A549 (cell line): Measurements from ENCODE around the gene PELI3.

Source experiments
- BHLHE40 ChIP-seq: IDR thresholded peaks from 2 replicates; pipeline ENCODE4 v1.6.1; 2012; ENCODE audit warnings: low read depth, low read length, inconsistent platforms
- CBX2 ChIP-seq: fragments of 200-600 bp; sonication (generic); IDR thresholded peaks from 2 replicates; pipeline ENCODE4 v1.6.1; 2016; ENCODE audit warnings: low read depth, mild to moderate bottlenecking, borderline replicate concordance
- HDAC2 ChIP-seq: fragments of 200-600 bp; sonication (generic); IDR thresholded peaks from 2 replicates; pipeline ENCODE4 v1.6.1; 2016
- JUN ChIP-seq, 2 experiments: fragments of >200 bp; sonication (Bioruptor Twin); formaldehyde crosslinking; IDR thresholded peaks; 2 replicates in 1 of 2; 3 replicates in 1 of 2; pipeline ENCODE4 v1.6.1; 2016 to 2017
- NFE2L2 ChIP-seq: fragments of 150-350 bp; conservative IDR thresholded peaks from 2 replicates; pipeline ENCODE4 v1.6.1; 2014; ENCODE audit warnings: low read length
- TF ChIP-seq, protein P1 (sequence below): fragments of >200 bp; sonication (Bioruptor Twin); formaldehyde crosslinking; IDR thresholded peaks from 3 replicates; pipeline ENCODE4 v1.5.1; 2016
- TF ChIP-seq, protein P2 (sequence below): fragments of 200-600 bp; sonication (generic); IDR thresholded peaks from 2 replicates; pipeline ENCODE4 v1.6.1; 2016; ENCODE audit warnings: antibody characterized with exemption, mild to moderate bottlenecking, moderate library complexity
- TF ChIP-seq, protein P3 (sequence below): fragments of 450-650 bp; IDR thresholded peaks from 2 replicates; pipeline ENCODE4 v1.6.1; 2014; ENCODE audit warnings: antibody characterized with exemption

GRCh38 chr11:66473608-66474515, 7.2 kb downstream of the PELI3 start:
- TF ChIP-seq CBX2, result no peak
- TF ChIP-seq, protein P1, sequence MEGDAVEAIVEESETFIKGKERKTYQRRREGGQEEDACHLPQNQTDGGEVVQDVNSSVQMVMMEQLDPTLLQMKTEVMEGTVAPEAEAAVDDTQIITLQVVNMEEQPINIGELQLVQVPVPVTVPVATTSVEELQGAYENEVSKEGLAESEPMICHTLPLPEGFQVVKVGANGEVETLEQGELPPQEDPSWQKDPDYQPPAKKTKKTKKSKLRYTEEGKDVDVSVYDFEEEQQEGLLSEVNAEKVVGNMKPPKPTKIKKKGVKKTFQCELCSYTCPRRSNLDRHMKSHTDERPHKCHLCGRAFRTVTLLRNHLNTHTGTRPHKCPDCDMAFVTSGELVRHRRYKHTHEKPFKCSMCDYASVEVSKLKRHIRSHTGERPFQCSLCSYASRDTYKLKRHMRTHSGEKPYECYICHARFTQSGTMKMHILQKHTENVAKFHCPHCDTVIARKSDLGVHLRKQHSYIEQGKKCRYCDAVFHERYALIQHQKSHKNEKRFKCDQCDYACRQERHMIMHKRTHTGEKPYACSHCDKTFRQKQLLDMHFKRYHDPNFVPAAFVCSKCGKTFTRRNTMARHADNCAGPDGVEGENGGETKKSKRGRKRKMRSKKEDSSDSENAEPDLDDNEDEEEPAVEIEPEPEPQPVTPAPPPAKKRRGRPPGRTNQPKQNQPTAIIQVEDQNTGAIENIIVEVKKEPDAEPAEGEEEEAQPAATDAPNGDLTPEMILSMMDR, result no peak
- TF ChIP-seq HDAC2, result no peak
- TF ChIP-seq BHLHE40, result no peak
- TF ChIP-seq, protein P2, sequence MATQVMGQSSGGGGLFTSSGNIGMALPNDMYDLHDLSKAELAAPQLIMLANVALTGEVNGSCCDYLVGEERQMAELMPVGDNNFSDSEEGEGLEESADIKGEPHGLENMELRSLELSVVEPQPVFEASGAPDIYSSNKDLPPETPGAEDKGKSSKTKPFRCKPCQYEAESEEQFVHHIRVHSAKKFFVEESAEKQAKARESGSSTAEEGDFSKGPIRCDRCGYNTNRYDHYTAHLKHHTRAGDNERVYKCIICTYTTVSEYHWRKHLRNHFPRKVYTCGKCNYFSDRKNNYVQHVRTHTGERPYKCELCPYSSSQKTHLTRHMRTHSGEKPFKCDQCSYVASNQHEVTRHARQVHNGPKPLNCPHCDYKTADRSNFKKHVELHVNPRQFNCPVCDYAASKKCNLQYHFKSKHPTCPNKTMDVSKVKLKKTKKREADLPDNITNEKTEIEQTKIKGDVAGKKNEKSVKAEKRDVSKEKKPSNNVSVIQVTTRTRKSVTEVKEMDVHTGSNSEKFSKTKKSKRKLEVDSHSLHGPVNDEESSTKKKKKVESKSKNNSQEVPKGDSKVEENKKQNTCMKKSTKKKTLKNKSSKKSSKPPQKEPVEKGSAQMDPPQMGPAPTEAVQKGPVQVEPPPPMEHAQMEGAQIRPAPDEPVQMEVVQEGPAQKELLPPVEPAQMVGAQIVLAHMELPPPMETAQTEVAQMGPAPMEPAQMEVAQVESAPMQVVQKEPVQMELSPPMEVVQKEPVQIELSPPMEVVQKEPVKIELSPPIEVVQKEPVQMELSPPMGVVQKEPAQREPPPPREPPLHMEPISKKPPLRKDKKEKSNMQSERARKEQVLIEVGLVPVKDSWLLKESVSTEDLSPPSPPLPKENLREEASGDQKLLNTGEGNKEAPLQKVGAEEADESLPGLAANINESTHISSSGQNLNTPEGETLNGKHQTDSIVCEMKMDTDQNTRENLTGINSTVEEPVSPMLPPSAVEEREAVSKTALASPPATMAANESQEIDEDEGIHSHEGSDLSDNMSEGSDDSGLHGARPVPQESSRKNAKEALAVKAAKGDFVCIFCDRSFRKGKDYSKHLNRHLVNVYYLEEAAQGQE, result no peak
- TF ChIP-seq, protein P3, sequence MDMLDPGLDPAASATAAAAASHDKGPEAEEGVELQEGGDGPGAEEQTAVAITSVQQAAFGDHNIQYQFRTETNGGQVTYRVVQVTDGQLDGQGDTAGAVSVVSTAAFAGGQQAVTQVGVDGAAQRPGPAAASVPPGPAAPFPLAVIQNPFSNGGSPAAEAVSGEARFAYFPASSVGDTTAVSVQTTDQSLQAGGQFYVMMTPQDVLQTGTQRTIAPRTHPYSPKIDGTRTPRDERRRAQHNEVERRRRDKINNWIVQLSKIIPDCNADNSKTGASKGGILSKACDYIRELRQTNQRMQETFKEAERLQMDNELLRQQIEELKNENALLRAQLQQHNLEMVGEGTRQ, result no peak
- no peak for TF ChIP-seq NFE2L2
- TF ChIP-seq JUN (IDR thresholded peaks at IDR 0.05), result no peak
